A673 (cell line): ENCODE data around the gene M6PR. TPM values are rescaled to one million over a fixed set of nuclear protein-coding genes. Genes with fewer than 3 reads are reported as not detected.

Experiments used
- BruUV-seq: library from RNA; stranded (reverse); fragments of 400-500 nt; replicated peaks from 2 replicates; lab custom pipeline; 2021; lab: Mats Ljungman, UMichigan
- CTCF ChIA-PET: fragments of 300-600 bp; sonication (Branson Sonifier 250); formaldehyde crosslinking; loops from one replicate; lab custom pipeline; 2022; ENCODE audit warnings: antibody characterized with exemption; lab: Charles Lee
- POLR2A ChIA-PET: fragments of 300-600 bp; sonication (Branson Sonifier 250); formaldehyde crosslinking; loops from one replicate; lab custom pipeline; 2022; ENCODE audit warnings: antibody characterized with exemption; ENCODE audit not compliant: low non-redundant PET; lab: Charles Lee
- DNase-seq: peaks from one replicate; pipeline ENCODE4 v3.0.0-alpha.2; 2015; ENCODE audit warnings: low spot score
- H3K27ac ChIP-seq: fragments of 200-600 bp; sonication (generic); 2 replicates; pipeline ENCODE4 v1.5.1; 2016; ENCODE audit warnings: mixed run types, low read depth, mild to moderate bottlenecking, mixed read lengths, antibody characterized with exemption, low read length; ENCODE audit not compliant: poor library complexity, severe bottlenecking
- H3K27me3 ChIP-seq: fragments of 200-600 bp; sonication (generic); replicated peaks from 2 replicates; pipeline ENCODE4 v1.6.1; 2017; ENCODE audit warnings: mixed run types, low read depth, mild to moderate bottlenecking, mixed read lengths, antibody characterized with exemption, low read length; ENCODE audit not compliant: insufficient read depth, poor library complexity
- H3K36me3 ChIP-seq: fragments of 200-600 bp; sonication (generic); 2 replicates; pipeline ENCODE4 v1.6.1; 2016; ENCODE audit warnings: mixed run types, mild to moderate bottlenecking, mixed read lengths, antibody characterized with exemption, low read length; ENCODE audit not compliant: insufficient read depth, poor library complexity, severe bottlenecking
- H3K4me1 ChIP-seq: fragments of 200-600 bp; sonication (generic); 2 replicates; pipeline ENCODE4 v1.6.1; 2017; ENCODE audit warnings: mixed run types, mild to moderate bottlenecking, mixed read lengths, antibody characterized with exemption, low read length; ENCODE audit not compliant: insufficient read depth, poor library complexity, severe bottlenecking
- H3K4me3 ChIP-seq: fragments of 200-600 bp; sonication (generic); 2 replicates; pipeline ENCODE4 v1.5.1; 2016; ENCODE audit warnings: low read depth, mixed run types, mild to moderate bottlenecking, mixed read lengths, low read length; ENCODE audit not compliant: poor library complexity, severe bottlenecking
- H3K9me3 ChIP-seq: fragments of 200-600 bp; sonication (generic); 2 replicates; pipeline ENCODE4 v1.6.1; 2016; ENCODE audit warnings: mixed run types, low read depth, mild to moderate bottlenecking, mixed read lengths, antibody characterized with exemption, low read length; ENCODE audit not compliant: poor library complexity, severe bottlenecking
- CTCF ChIP-seq: fragments of 300-800, 200-600 bp; sonication (generic); conservative IDR thresholded peaks from 2 replicates; pipeline ENCODE4 v1.5.1; 2017; ENCODE audit warnings: low read depth, mild to moderate bottlenecking, antibody characterized with exemption, low read length, moderate library complexity, mixed read lengths
- EZH2 ChIP-seq: fragments of 200-600 bp; sonication (generic); IDR thresholded peaks from 2 replicates; pipeline ENCODE4 v1.6.1; 2017; ENCODE audit warnings: borderline replicate concordance, low read depth, mild to moderate bottlenecking, mixed read lengths, antibody characterized with exemption, low read length; ENCODE audit not compliant: poor library complexity, severe bottlenecking
- intact Hi-C: fragments of 100-400 bp; cut with micrococcal nuclease; formaldehyde crosslinking; loops from one replicate; pipeline ENCODE4 v1.10.0; 2022; ENCODE audit not compliant: unreplicated experiment
- total RNA-seq: library from RNA; stranded (reverse); gene quantifications from 2 replicates; pipeline ENCODE4 v1.2.3, GENCODE V29; 2021

Gene M6PR
- total RNA-seq, 1 experiment from 2014 or later = 160 TPM

- ChIA-PET POLR2A (no interaction called here), CTCF (no interaction called here)
- Histone ChIP-seq H3K9me3 (peaks cover 11% of the 10 kb centered on the region), H3K27me3 (no peaks in the 10 kb centered on the region), H3K4me3 (no peak overlapping the region), H3K4me1 (no peaks in the 10 kb centered on the region), H3K36me3 (no peaks in the 10 kb centered on the region), H3K27ac (no peak overlapping the region)
- intact Hi-C loops = no loop called here
- BruUV-seq = no TSS peak
- TF ChIP-seq EZH2 (no peak), CTCF (no peak)
- no peak for DNase-seq
Measured at GRCh38 chr12:8968761-8969160, 19.3 kb upstream of the M6PR start.

- Histone ChIP-seq H3K4me3 (no peak overlapping the region), H3K4me1 (no peaks in the 10 kb centered on the region), H3K27me3 (no peaks in the 10 kb centered on the region), H3K36me3 (no peaks in the 10 kb centered on the region), H3K9me3 (no peaks in the 10 kb centered on the region), H3K27ac (no peak overlapping the region)
- ChIA-PET POLR2A (no interaction called here), CTCF (no interaction called here)
- no TSS peak for BruUV-seq
- TF ChIP-seq CTCF (no peak), EZH2 (no peak)
- intact Hi-C loops = no loop called here
- no peak for DNase-seq
Measured at GRCh38 chr12:8960176-8960575, 10.7 kb upstream of the M6PR start.

GRCh38 chr12:8958066-8958465 lies 8.6 kb upstream of the M6PR start:
- DNase-seq = no peak
- no peak overlapping the region for H3K27ac ChIP-seq
- CTCF ChIA-PET = no interaction called here
- intact Hi-C loops = no loop called here
- TF ChIP-seq CTCF = no peak
- no peak for TF ChIP-seq EZH2
- H3K9me3 ChIP-seq = no peaks in the 10 kb centered on the region
- no peaks in the 10 kb centered on the region for H3K4me1 ChIP-seq
- POLR2A ChIA-PET = no interaction called here
- H3K36me3 ChIP-seq = no peaks in the 10 kb centered on the region
- no TSS peak for BruUV-seq
- no peaks in the 10 kb centered on the region for H3K27me3 ChIP-seq
- H3K4me3 ChIP-seq = no peak overlapping the region
